H1 (cell line): ENCODE measurements around the gene CSNK1D. TPM values are rescaled to one million over a fixed set of nuclear protein-coding genes. Genes with fewer than 3 reads are reported as not detected.

Experiments
- CTCF ChIA-PET: fragments of 300-600 bp; sonication (Branson Sonifier 250); formaldehyde crosslinking; loops from one replicate; lab custom pipeline; 2021; ENCODE audit not compliant: partially characterized antibody; lab: Charles Lee
- POLR2A ChIA-PET: fragments of 300-600 bp; sonication (Branson Sonifier 250); formaldehyde crosslinking; loops from one replicate; lab custom pipeline; 2021; ENCODE audit warnings: inconsistent platforms; ENCODE audit not compliant: partially characterized antibody; lab: Charles Lee
- DNase-seq, 2 experiments: peaks; one replicate each; pipeline versions ENCODE4 v3.0.0 to v3.0.0-alpha.2; 2010 to 2022; ENCODE audit warnings: low spot score in 2 of 2, low read depth in 1 of 2, mixed read lengths in 1 of 2
- FAIRE-seq: peaks from 2 replicates; lab custom pipeline; 2011; peaks lifted over from hg19 to GRCh38; lab: Jason Lieb, UNC
- H2AFZ ChIP-seq: 2 replicates; pipeline ENCODE4 v1.8.1; 2012; ENCODE audit warnings: low read length, inconsistent platforms
- H2AK5ac ChIP-seq: 2 replicates; pipeline ENCODE4 v1.6.1; 2013; ENCODE audit warnings: low read depth, low read length
- H2BK120ac ChIP-seq: replicated peaks from 2 replicates; pipeline ENCODE3; 2013; ENCODE audit warnings: low read depth, low read length, inconsistent platforms
- H2BK12ac ChIP-seq: 2 replicates; pipeline ENCODE4 v1.6.1; 2013; ENCODE audit warnings: low read depth, low read length
- H2BK15ac ChIP-seq: 2 replicates; pipeline ENCODE4 v1.6.1; 2013; ENCODE audit warnings: low read length
- H2BK20ac ChIP-seq: 2 replicates; pipeline ENCODE4 v1.6.1; 2013; ENCODE audit warnings: low read length
- H2BK5ac ChIP-seq: 2 replicates; pipeline ENCODE4 v1.6.1; 2013; ENCODE audit warnings: low read depth, low read length
- H3K14ac ChIP-seq: 2 replicates; pipeline ENCODE4 v1.6.1; 2013; ENCODE audit warnings: inconsistent platforms; ENCODE audit not compliant: insufficient read length
- H3K18ac ChIP-seq: 2 replicates; pipeline ENCODE4 v1.6.1; 2013; ENCODE audit warnings: low read length; ENCODE audit errors: extremely low read depth
- H3K23ac ChIP-seq: 2 replicates; pipeline ENCODE4 v1.6.1; 2013; ENCODE audit warnings: inconsistent platforms; ENCODE audit not compliant: insufficient read length
- H3K23me2 ChIP-seq: 2 replicates; pipeline ENCODE4 v1.6.1; 2013; ENCODE audit warnings: low read depth, low read length
- H3K27ac ChIP-seq: 2 replicates; pipeline ENCODE4 v1.6.1; 2011; ENCODE audit warnings: low read depth, low read length, inconsistent platforms
- H3K27me3 ChIP-seq, 4 experiments: replicated peaks in 1 of 4; 1 replicate in 1 of 4; 2 replicates in 3 of 4; pipeline versions ENCODE4 v1.6.1 to v1.8.1; 2011 to 2013; ENCODE audit warnings: low read length in 3 of 4, mild to moderate bottlenecking in 3 of 4, inconsistent platforms in 2 of 4, mixed read lengths in 2 of 4, moderate library complexity in 1 of 4; ENCODE audit not compliant: control insufficient read depth in 3 of 4, insufficient read depth in 3 of 4; ENCODE audit errors: extremely low read depth in 1 of 4
- H3K36me3 ChIP-seq, 4 experiments: 2 replicates each; pipeline versions ENCODE4 v1.6.1 to v1.8.1; 2011 to 2013; ENCODE audit warnings: mild to moderate bottlenecking in 4 of 4, low read length in 3 of 4, moderate library complexity in 2 of 4, control low read depth in 1 of 4, inconsistent platforms in 1 of 4; ENCODE audit not compliant: insufficient read depth in 4 of 4, control insufficient read depth in 2 of 4
- H3K4ac ChIP-seq: replicated peaks from 2 replicates; pipeline ENCODE3; 2013; ENCODE audit warnings: low read length, low read depth, mixed read lengths, inconsistent platforms; ENCODE audit not compliant: insufficient read length
- H3K4me1 ChIP-seq, 4 experiments: replicated peaks in 1 of 4; 1 replicate in 1 of 4; 2 replicates in 3 of 4; pipeline versions ENCODE4 v1.6.1 to v1.8.1; 2011 to 2013; ENCODE audit warnings: low read length in 3 of 4, inconsistent platforms in 2 of 4, mixed read lengths in 1 of 4; ENCODE audit not compliant: insufficient read depth in 4 of 4, control insufficient read depth in 3 of 4
- H3K4me2 ChIP-seq, 2 experiments: 2 replicates each; pipeline versions ENCODE4 v1.6.1 to v1.8.1; 2011 to 2013; ENCODE audit warnings: low read depth in 2 of 2, low read length in 2 of 2, control low read depth in 1 of 2, inconsistent platforms in 1 of 2, mild to moderate bottlenecking in 1 of 2; ENCODE audit not compliant: insufficient read depth in 1 of 2
- H3K4me3 ChIP-seq, 4 experiments: fragments of 200-600, 300-600 bp in 1 of 4; sonication (generic), shearing (Covaris generic), sonication (Bioruptor Twin) in 1 of 4; 2 replicates each; pipeline versions ENCODE4 v1.5.1 to v1.8.1; 2011 to 2016; ENCODE audit warnings: low read length in 4 of 4, low read depth in 3 of 4, control low read depth in 2 of 4, inconsistent platforms in 2 of 4, mild to moderate bottlenecking in 2 of 4, mixed read lengths in 1 of 4, moderate library complexity in 1 of 4; ENCODE audit not compliant: insufficient read depth in 2 of 4; ENCODE audit errors: extremely low read depth in 1 of 4
- H3K56ac ChIP-seq: replicated peaks from 2 replicates; pipeline ENCODE3; 2013; ENCODE audit warnings: low read depth, mild to moderate bottlenecking, mixed read lengths, low read length, inconsistent platforms; ENCODE audit not compliant: insufficient read length
- H3K79me1 ChIP-seq: 2 replicates; pipeline ENCODE4 v1.6.1; 2013; ENCODE audit warnings: low read depth, low read length, control low read depth
- H3K79me2 ChIP-seq, 2 experiments: 2 replicates each; pipeline versions ENCODE4 v1.6.1 to v1.8.1; 2012 to 2013; ENCODE audit warnings: low read length in 2 of 2, mild to moderate bottlenecking in 2 of 2, inconsistent platforms in 1 of 2; ENCODE audit not compliant: insufficient read depth in 2 of 2, control insufficient read depth in 1 of 2
- H3K9ac ChIP-seq, 4 experiments: replicated peaks in 1 of 4; 1 replicate in 1 of 4; 2 replicates in 3 of 4; pipeline versions ENCODE4 v1.6.1 to v1.8.1; 2011 to 2013; ENCODE audit warnings: low read depth in 3 of 4, low read length in 3 of 4, control low read depth in 2 of 4, mild to moderate bottlenecking in 2 of 4, moderate library complexity in 2 of 4, inconsistent platforms in 1 of 4; ENCODE audit errors: extremely low read depth in 1 of 4
- H3K9me3 ChIP-seq, 2 experiments: 2 replicates each; pipeline versions ENCODE4 v1.6.1 to v1.8.1; 2012 to 2013; ENCODE audit warnings: mild to moderate bottlenecking in 2 of 2, moderate library complexity in 2 of 2, control low read depth in 1 of 2, inconsistent platforms in 1 of 2, low read depth in 1 of 2, low read length in 1 of 2, mixed read lengths in 1 of 2; ENCODE audit not compliant: insufficient read depth in 2 of 2
- H4K20me1 ChIP-seq, 2 experiments: replicated peaks in 1 of 2; 2 replicates each; pipeline versions ENCODE3 to v1.8.1; 2011 to 2013; ENCODE audit warnings: inconsistent platforms in 2 of 2, low read length in 2 of 2, mild to moderate bottlenecking in 1 of 2; ENCODE audit not compliant: insufficient read depth in 2 of 2, control insufficient read depth in 1 of 2
- H4K5ac ChIP-seq: 2 replicates; pipeline ENCODE4 v1.6.1; 2013; ENCODE audit warnings: low read length, low read depth, mixed read lengths, inconsistent platforms; ENCODE audit not compliant: insufficient read length
- H4K8ac ChIP-seq: 2 replicates; pipeline ENCODE4 v1.8.0; 2013; ENCODE audit warnings: mild to moderate bottlenecking, moderate library complexity, low read length, inconsistent platforms; ENCODE audit not compliant: insufficient read depth; ENCODE audit errors: extremely low read depth
- H4K91ac ChIP-seq: replicated peaks from 2 replicates; pipeline ENCODE3; 2013; ENCODE audit warnings: low read length, mixed read lengths, inconsistent platforms; ENCODE audit not compliant: insufficient read length
- FOSL1 ChIP-seq: IDR thresholded peaks from 2 replicates; pipeline ENCODE4 v1.6.1; 2011; ENCODE audit warnings: mild to moderate bottlenecking, low read depth, low read length, moderate library complexity; ENCODE audit not compliant: insufficient read depth
- WGBS, 2 experiments: shearing (Covaris generic) in 1 of 2; methylation state at CpG; one replicate each; pipeline versions ENCODE4 v1.1.6 to v1.1.7; 2013 to 2015; ENCODE audit warnings: low lambda C conversion rate in 2 of 2, mixed read lengths in 2 of 2, inconsistent platforms in 1 of 2, low coverage in 1 of 2, missing lambda C conversion rate in 1 of 2; ENCODE audit not compliant: insufficient replicate concordance in 2 of 2, insufficient coverage in 1 of 2, insufficient read length in 1 of 2; ENCODE audit errors: extremely low coverage in 1 of 2, missing lambda C conversion rate in 1 of 2; 5-methylcytosine and 5-hydroxymethylcytosine counted together
- polyA plus RNA-seq, 7 experiments: library from polyadenylated mRNA; depleted of rRNA in 3 of 7; stranded (reverse) in 5 of 7; unstranded in 2 of 7; fragments of >200 nt in 5 of 7; fragments of 200-250 nt in 2 of 7; gene quantifications; 1 replicate in 5 of 7; 2 replicates in 1 of 7; 4 replicates in 1 of 7; pipeline versions ENCODE4 v1.2.1 to v1.2.3, GENCODE V29; 2011 to 2013; ENCODE audit warnings: missing spikeins in 2 of 7, mixed read lengths in 2 of 7
- total RNA-seq: library from RNA; stranded (reverse); fragmentation: NEBNext Ultra II Directional; extraction: Animal tissue kit (Norgen Biotek cat#: 25700); gene quantifications from 2 replicates; pipeline ENCODE4 v1.2.1, GENCODE V29; 2021

Gene CSNK1D
- total and polyA plus RNA-seq, 2 of the 8 experiments (the other 6 are each of a cell fraction or from before 2014, with no cell fraction given): 73.5 to 103 TPM

DNA sequence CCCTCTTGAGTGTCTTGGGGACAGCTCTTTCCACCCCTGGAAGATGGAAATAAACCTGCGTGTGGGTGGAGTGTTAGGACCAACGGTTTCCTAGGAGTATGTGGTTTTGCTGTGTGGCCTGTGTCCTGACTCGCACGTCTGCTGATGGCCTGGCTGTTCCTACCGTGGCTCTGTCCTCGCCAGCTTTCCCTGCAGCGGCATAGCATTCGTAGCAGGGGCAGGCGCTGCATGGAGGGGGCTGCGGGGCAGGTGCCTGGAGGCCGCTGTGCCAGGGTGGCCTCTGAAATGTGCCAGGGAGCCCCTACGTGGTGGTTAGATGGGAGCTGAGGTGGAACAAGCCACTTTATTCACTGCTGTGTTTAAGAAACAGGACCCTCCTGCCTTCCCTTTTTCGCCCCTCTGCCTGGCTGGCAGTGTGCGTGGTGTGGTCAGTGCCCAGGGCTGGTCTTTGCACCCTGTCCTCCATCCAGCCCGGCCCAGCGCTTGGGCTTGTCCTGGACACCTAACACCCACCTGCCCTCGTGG is 34.0 kb downstream of the CSNK1D start:
- no peaks in the 10 kb centered on the region; a peak in 1 of 7 replicates for H3K27me3 ChIP-seq
- H3K4me2 ChIP-seq: no peak overlapping the region
- H3K36me3 ChIP-seq: peaks cover 11 to 31% (median 19%) of the 10 kb centered on the region in 4 experiments
- DNase-seq (no peak), FAIRE-seq (no peak)
- no peaks in the 10 kb centered on the region; the same call in 1 of the 2 replicates for H3K23me2 ChIP-seq
- H3K23ac ChIP-seq: no peak overlapping the region
- H4K5ac ChIP-seq: no peak overlapping the region
- peaks cover 0 to 12% of the 10 kb centered on the region in 2 experiments; a peak in 1 of 4 replicates for H3K79me2 ChIP-seq
- H2BK120ac ChIP-seq: no peak overlapping the region
- H2BK12ac ChIP-seq: no peak overlapping the region
- H4K8ac ChIP-seq: peak overlapping the region; percentile 28; the same call in 1 of the 2 replicates
- peaks cover 0 to 5% (median 2%) of the 10 kb centered on the region in 4 experiments; a peak in 4 of 7 replicates for H3K4me1 ChIP-seq
- CTCF ChIA-PET: interaction anchor here (1.2 to 1.8 kb wide), 2 partner anchors 61 to 132 kb away, joined by 3 to 5 read pairs; partner anchors contain the start of gene UTS2R
- no peak overlapping the region for H2BK20ac ChIP-seq
- H3K4me3 ChIP-seq: no peak overlapping the region
- peaks cover 25 to 35% of the 10 kb centered on the region in 2 experiments for H4K20me1 ChIP-seq
- H3K4ac ChIP-seq: no peak overlapping the region
- POLR2A ChIA-PET: interaction anchor here (1.0 to 1.9 kb wide), 2 partner anchors 34 to 135 kb away, joined by 3 to 5 read pairs; partner anchors contain the start of gene CSNK1D
- H3K18ac ChIP-seq: no peak overlapping the region
- no peak overlapping the region for H2AFZ ChIP-seq
- no peak overlapping the region for H3K9ac ChIP-seq
- H3K9me3 ChIP-seq: no peaks in the 10 kb centered on the region; a peak in 1 of 4 replicates
- peaks cover 6% of the 10 kb centered on the region for H3K79me1 ChIP-seq
- H3K14ac ChIP-seq: no peak overlapping the region
- H4K91ac ChIP-seq: no peak overlapping the region
- H3K27ac ChIP-seq: no peak overlapping the region
- WGBS, 2 experiments: 92% methylated on average over 13 of the region's 17 CpGs; no CpG with 5 or more reads in 1 of the 2 experiments
- H2AK5ac ChIP-seq: no peak overlapping the region
- H3K56ac ChIP-seq: no peak overlapping the region
- no peak overlapping the region for H2BK5ac ChIP-seq
- no peak overlapping the region for H2BK15ac ChIP-seq
- no peak for TF ChIP-seq FOSL1
